Neural progenitor cell (in vitro differentiated cells): Measurements from ENCODE around the gene INHBB. TPM values are rescaled to one million over a fixed set of nuclear protein-coding genes. Genes with fewer than 3 reads are reported as not detected.
A peak's percentile ranks its signal among the peaks of the same experiment; 100 is the strongest.

Experiments used
- DNase-seq: peaks from one replicate; pipeline ENCODE4 v3.0.0-alpha.2; 2016; ENCODE audit warnings: low spot score
- H2AFZ ChIP-seq: fragments of 200-600 bp; sonication (generic); replicated peaks from 2 replicates; pipeline ENCODE4 v1.6.1; 2016; ENCODE audit warnings: antibody characterized with exemption
- H3F3A ChIP-seq: fragments of 200-600 bp; sonication (generic); 2 replicates; pipeline ENCODE4 v1.6.1; 2016; ENCODE audit warnings: antibody characterized with exemption, low read depth
- H3K27ac ChIP-seq: fragments of 200-600 bp; sonication (generic); 2 replicates; pipeline ENCODE4 v1.5.1; 2016; ENCODE audit warnings: mild to moderate bottlenecking
- H3K27me3 ChIP-seq: fragments of 200-600 bp; sonication (generic); 2 replicates; pipeline ENCODE4 v1.6.1; 2016; ENCODE audit warnings: mild to moderate bottlenecking, moderate library complexity
- H3K36me3 ChIP-seq: fragments of 200-600 bp; sonication (generic); 2 replicates; pipeline ENCODE4 v1.5.1; 2016
- H3K4me1 ChIP-seq: fragments of 200-600 bp; sonication (generic); 2 replicates; pipeline ENCODE4 v1.6.1; 2016; ENCODE audit warnings: mixed run types
- H3K4me2 ChIP-seq: fragments of 200-600 bp; sonication (generic); 2 replicates; pipeline ENCODE4 v1.6.1; 2016
- H3K4me3 ChIP-seq: fragments of 200-600 bp; sonication (generic); 2 replicates; pipeline ENCODE4 v1.5.1; 2016
- H3K79me2 ChIP-seq: fragments of 200-600 bp; sonication (generic); 2 replicates; pipeline ENCODE4 v1.6.1; 2016; ENCODE audit warnings: low read depth
- H3K9ac ChIP-seq: fragments of 200-600 bp; sonication (generic); 2 replicates; pipeline ENCODE4 v1.6.1; 2016
- H3K9me3 ChIP-seq: fragments of 200-600 bp; sonication (generic); 2 replicates; pipeline ENCODE4 v1.5.1; 2016; ENCODE audit warnings: low read depth
- H4K20me1 ChIP-seq: fragments of 200-600 bp; sonication (generic); 2 replicates; pipeline ENCODE4 v1.6.1; 2016; ENCODE audit warnings: low read depth
- H3K27ac Mint-ChIP-seq: 3 replicates; pipeline ENCODE4 v1.8.0; 2021; ENCODE audit warnings: mixed read lengths
- H3K27me3 Mint-ChIP-seq: 2 replicates; pipeline ENCODE4 v1.8.0; 2022; ENCODE audit warnings: low read depth, mild to moderate bottlenecking, inconsistent platforms, moderate library complexity, mixed read lengths; ENCODE audit not compliant: insufficient read depth
- H3K36me3 Mint-ChIP-seq: 3 replicates; pipeline ENCODE4 v1.8.0; 2021; ENCODE audit warnings: mixed read lengths
- H3K4me1 Mint-ChIP-seq: 3 replicates; pipeline ENCODE4 v1.8.0; 2021; ENCODE audit warnings: mixed read lengths
- H3K4me3 Mint-ChIP-seq: 3 replicates; pipeline ENCODE4 v1.8.0; 2021; ENCODE audit warnings: mild to moderate bottlenecking, moderate library complexity, mixed read lengths
- H3K9me3 Mint-ChIP-seq: 3 replicates; pipeline ENCODE4 v1.8.0; 2020; ENCODE audit warnings: mixed read lengths
- CTCF ChIP-seq: fragments of 200-600 bp; sonication (generic); IDR thresholded peaks from 2 replicates; pipeline ENCODE4 v1.5.1; 2017; ENCODE audit warnings: antibody characterized with exemption, mild to moderate bottlenecking
- EZH2 ChIP-seq: fragments of 200-600 bp; sonication (generic); IDR thresholded peaks from 2 replicates; pipeline ENCODE4 v1.6.1; 2017; ENCODE audit warnings: antibody characterized with exemption, mild to moderate bottlenecking, moderate library complexity
- EZH2phosphoT487 ChIP-seq: fragments of 200-600 bp; sonication (generic); IDR thresholded peaks from 2 replicates; pipeline ENCODE4 v1.6.1; 2017; ENCODE audit warnings: antibody characterized with exemption
- total RNA-seq: library from RNA; depleted of rRNA; stranded (reverse); fragments of >200 nt; gene quantifications from 2 replicates; pipeline ENCODE4 v1.2.3, GENCODE V29; 2015; ENCODE audit warnings: low replicate concordance

The INHBB gene
- total RNA-seq, 1 donor from 2014 or later = not detected

GRCh38 chr2:120302301-120302700, 43.6 kb upstream of the INHBB start:
- no peaks in the 10 kb centered on the region for H3K27me3 ChIP-seq
- H2AFZ ChIP-seq = no peak overlapping the region
- no peak overlapping the region for H3K4me2 ChIP-seq
- no peaks in the 10 kb centered on the region for H3K79me2 ChIP-seq
- H3K27me3 Mint-ChIP-seq = no peaks in the 10 kb centered on the region
- no peaks in the 10 kb centered on the region for H3K36me3 ChIP-seq
- H3K9ac ChIP-seq = no peak overlapping the region
- no peak overlapping the region for H3K27ac ChIP-seq
- no peaks in the 10 kb centered on the region for H3K4me1 Mint-ChIP-seq
- H3K9me3 Mint-ChIP-seq = no peaks in the 10 kb centered on the region
- H3K27ac Mint-ChIP-seq = no peak overlapping the region
- no peaks in the 10 kb centered on the region for H3K4me1 ChIP-seq
- H3K9me3 ChIP-seq = no peaks in the 10 kb centered on the region
- TF ChIP-seq EZH2 (no peak), EZH2phosphoT487 (no peak), CTCF (no peak)
- H3K4me3 ChIP-seq = no peak overlapping the region
- no peaks in the 10 kb centered on the region for H3F3A ChIP-seq
- no peak for DNase-seq
- H4K20me1 ChIP-seq = no peaks in the 10 kb centered on the region
- H3K4me3 Mint-ChIP-seq = no peak overlapping the region
- H3K36me3 Mint-ChIP-seq = peaks cover 13% of the 10 kb centered on the region

GRCh38 chr2:120303177-120303576, 42.8 kb upstream of the INHBB start:
- no peaks in the 10 kb centered on the region for H3K9me3 ChIP-seq
- no peak overlapping the region for H2AFZ ChIP-seq
- no peaks in the 10 kb centered on the region for H3K79me2 ChIP-seq
- Mint-ChIP-seq H3K27me3 (no peaks in the 10 kb centered on the region), H3K4me3 (no peak overlapping the region), H3K27ac (no peak overlapping the region), H3K4me1 (no peaks in the 10 kb centered on the region), H3K9me3 (no peaks in the 10 kb centered on the region), H3K36me3 (peaks cover 10% of the 10 kb centered on the region)
- no peaks in the 10 kb centered on the region for H3K27me3 ChIP-seq
- TF ChIP-seq EZH2phosphoT487 (no peak), CTCF (no peak), EZH2 (no peak)
- H3K27ac ChIP-seq = no peak overlapping the region
- no peak overlapping the region for H3K9ac ChIP-seq
- no peak overlapping the region for H3K4me2 ChIP-seq
- no peaks in the 10 kb centered on the region for H4K20me1 ChIP-seq
- DNase-seq = no peak
- no peaks in the 10 kb centered on the region for H3K36me3 ChIP-seq
- H3K4me3 ChIP-seq = no peak overlapping the region
- H3K4me1 ChIP-seq = no peaks in the 10 kb centered on the region
- no peaks in the 10 kb centered on the region for H3F3A ChIP-seq

- Histone ChIP-seq H3K4me1 (peaks cover 3% of the 10 kb centered on the region), H3K27me3 (no peaks in the 10 kb centered on the region), H3K36me3 (no peaks in the 10 kb centered on the region), H3F3A (no peaks in the 10 kb centered on the region), H2AFZ (no peak overlapping the region), H3K4me3 (no peak overlapping the region), H3K27ac (no peak overlapping the region), H3K4me2 (no peak overlapping the region), H3K9ac (no peak overlapping the region), H4K20me1 (no peaks in the 10 kb centered on the region), H3K9me3 (no peaks in the 10 kb centered on the region), H3K79me2 (no peaks in the 10 kb centered on the region)
- Mint-ChIP-seq H3K36me3 (peaks cover 8% of the 10 kb centered on the region), H3K4me3 (no peak overlapping the region), H3K9me3 (no peaks in the 10 kb centered on the region), H3K27me3 (no peaks in the 10 kb centered on the region), H3K27ac (no peak overlapping the region), H3K4me1 (no peaks in the 10 kb centered on the region)
- DNase-seq = peak; percentile 40
- no peak for TF ChIP-seq EZH2
- TF ChIP-seq CTCF = peak; percentile 48
Measured at GRCh38 chr2:120305296-120305695, 40.6 kb upstream of the INHBB start.
